GM21723 (cell line): ENCODE measurements around the gene KCNJ4.
"Not testable (repeated sequence)": the region's sequence is repeated elsewhere in the genome, so short reads cannot be mapped to it uniquely, and the experiment has no call there.

Source experiments
- ATAC-seq: cut with Tn5 transposase; IDR thresholded peaks from one replicate; pipeline ENCODE4 v1.9.1; 2021; ENCODE audit warnings: mild to moderate bottlenecking, moderate library complexity; ENCODE audit not compliant: unreplicated experiment

KCNJ4 gene

GRCh38 chr22:38414009-38414395 lies 41.0 kb downstream of the KCNJ4 start:
- no peak for ATAC-seq

DNA sequence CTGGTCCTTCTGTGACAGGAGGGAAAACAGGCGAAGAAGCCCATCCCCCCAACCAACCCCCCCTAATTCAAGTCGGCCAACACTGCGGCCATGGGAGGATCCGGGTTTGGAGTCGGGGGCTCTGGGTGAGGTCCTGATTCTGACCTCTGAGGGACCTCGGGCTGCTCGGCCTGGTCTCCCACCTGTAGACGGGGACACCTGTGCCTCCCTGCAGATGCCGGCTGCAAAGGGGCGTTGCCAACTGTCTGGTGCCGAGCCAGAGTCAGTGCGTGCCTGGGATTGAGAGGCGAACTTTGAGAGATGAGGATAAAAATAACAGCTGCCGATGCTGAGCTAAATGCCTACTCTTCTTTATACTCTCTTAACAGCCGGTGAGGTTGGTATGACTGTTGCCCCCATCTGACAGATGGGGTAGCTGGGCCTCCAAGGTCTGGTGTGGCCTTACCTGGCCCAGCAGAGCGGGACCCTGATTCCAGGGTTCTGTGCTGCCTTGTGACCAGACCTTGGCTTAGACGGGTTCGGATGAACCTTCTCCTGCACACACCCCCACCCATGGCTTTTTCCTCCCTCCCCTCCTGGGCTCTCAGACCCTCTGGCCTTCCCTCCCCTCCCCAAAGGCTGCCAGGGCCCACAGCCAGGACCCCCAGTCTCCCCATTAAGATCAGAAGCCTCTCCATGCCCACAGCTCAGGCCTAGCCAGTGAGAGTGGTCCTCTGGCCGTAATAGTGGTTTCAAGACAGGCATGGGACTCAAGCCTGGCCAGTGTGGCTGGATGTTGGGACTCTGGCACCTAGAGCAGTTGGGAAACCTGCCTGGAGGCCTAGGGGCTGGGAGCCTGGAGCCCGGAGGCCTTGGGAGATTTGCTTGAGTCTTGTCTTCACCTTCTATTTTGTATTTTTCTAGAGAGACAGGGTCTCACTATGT lies 41.7 kb downstream of the KCNJ4 start:
- no peak for ATAC-seq

- ATAC-seq = no peak
These were observed 42.4 kb downstream of the KCNJ4 start for GRCh38 chr22:38412435-38413084.

- no peak for ATAC-seq
These were observed 44.0 kb downstream of the KCNJ4 start for GRCh38 chr22:38411016-38411415.

- ATAC-seq = not testable (repeated sequence)
These were observed 45.1 kb downstream of the KCNJ4 start for GRCh38 chr22:38409916-38410315.

DNA sequence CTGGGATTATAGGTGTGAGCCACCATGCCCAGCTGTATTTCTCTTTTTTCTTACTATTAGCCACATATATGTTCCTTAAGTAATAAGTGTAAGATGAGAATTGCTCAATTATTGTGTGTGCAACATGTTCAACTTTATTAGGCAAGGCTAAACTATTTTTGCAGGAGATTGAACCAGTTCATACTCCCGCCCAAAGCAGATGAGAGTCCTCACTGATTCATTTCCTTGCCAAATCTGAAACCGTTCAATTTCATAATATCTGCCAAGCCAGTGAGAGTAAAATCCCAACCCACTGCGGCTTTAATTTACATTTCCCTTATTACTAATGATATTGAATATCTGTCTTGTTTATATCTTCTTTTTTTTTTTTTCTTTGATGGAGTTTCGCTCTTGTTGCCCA lies 48.4 kb downstream of the KCNJ4 start:
- ATAC-seq = no peak

DNA sequence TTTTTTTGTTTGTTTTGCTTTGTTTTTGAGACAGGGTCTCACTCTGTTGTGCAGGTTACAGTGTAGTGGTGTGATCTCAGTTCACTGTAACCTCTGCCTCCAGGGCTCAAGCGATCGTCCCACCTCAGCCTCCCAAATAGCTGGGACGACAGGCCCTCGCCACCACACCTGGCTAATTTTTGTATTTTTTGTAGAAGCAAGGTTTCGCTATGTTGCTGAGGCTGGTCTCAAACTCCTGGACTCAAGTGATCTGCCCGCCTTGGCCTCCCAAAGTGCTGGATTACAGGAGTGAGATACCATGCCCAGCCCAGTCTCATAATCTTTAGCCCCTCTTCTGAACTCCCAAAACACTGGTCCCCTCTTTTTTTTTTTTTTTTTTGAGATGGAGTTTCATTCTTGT lies 50.6 kb downstream of the KCNJ4 start:
- ATAC-seq = no peak

- no peak for ATAC-seq
These were observed 51.2 kb downstream of the KCNJ4 start for GRCh38 chr22:38403812-38404211.

- ATAC-seq = no peak
These were observed 52.8 kb downstream of the KCNJ4 start for GRCh38 chr22:38402204-38402603.

GRCh38 chr22:38401336-38402084 lies 53.5 kb downstream of the KCNJ4 start:
- ATAC-seq = no peak

- not testable (repeated sequence) for ATAC-seq
These were observed 54.7 kb downstream of the KCNJ4 start for GRCh38 chr22:38400256-38400655.

DNA sequence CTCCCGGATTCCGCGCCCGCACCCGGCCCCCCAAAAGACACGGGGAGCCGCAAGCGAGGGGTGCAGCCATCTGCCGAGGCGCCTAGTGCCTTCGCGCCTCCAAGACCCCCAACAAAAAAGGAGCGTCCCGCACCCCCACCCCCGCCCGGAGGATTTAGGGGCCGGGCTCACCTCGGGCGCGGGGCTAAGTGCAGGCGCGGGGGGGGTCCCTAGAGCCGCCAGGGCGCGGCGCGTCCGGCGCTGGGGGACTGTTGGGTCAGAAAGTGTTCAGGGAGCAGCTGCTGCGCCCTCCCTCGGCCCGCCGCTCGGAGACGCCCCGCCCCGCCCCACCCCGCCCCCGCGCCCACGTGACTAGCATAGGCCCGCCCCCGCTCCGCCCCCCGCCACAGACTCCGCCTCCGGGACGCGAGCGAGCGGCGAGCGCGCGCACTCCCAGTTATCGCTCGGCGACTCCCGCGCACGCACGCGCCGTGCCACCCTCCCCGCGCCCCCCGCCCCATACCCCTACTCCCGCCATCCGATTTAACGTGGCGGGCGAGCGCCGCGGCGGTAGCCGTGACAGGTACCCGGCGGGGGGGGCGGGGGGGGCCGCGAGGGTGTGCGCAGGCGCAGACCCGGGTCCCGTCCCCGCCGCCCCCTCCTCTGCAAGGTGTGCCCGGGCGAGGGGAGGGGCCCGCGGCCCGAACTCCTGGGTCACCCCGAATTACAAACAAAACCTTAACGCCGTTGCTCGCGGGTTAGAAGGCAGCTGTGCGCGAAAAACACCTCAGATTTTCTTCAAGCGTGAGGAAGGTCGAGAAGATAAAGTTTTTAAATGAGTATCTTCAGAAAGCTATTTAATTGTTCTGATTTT lies 56.2 kb downstream of the KCNJ4 start:
- ATAC-seq = peak; percentile 54

DNA sequence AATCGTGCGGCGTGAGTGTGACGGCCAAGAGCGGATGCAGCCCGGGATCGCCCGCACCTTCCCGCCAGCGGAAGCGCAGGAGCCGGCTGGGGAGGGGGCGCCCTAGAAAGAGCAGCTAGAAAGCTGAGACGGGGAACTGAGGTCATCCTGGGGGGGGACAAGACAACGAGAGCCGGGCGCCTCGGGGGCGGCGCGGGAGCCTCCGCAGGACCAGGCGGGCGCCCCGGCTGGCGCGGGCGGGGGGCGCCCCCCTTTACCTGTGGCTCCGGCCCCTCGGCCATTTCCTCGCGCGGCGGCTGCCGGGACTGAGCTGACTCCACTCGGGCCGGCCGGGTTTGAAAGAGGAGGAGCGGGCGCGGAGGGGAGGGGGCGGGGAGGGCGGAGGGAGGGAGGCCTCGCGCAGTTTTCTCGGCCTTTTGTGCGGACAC lies 56.8 kb downstream of the KCNJ4 start:
- ATAC-seq = peak; percentile 41

- no peak for ATAC-seq
These were observed 57.6 kb downstream of the KCNJ4 start for GRCh38 chr22:38397189-38398085.

DNA sequence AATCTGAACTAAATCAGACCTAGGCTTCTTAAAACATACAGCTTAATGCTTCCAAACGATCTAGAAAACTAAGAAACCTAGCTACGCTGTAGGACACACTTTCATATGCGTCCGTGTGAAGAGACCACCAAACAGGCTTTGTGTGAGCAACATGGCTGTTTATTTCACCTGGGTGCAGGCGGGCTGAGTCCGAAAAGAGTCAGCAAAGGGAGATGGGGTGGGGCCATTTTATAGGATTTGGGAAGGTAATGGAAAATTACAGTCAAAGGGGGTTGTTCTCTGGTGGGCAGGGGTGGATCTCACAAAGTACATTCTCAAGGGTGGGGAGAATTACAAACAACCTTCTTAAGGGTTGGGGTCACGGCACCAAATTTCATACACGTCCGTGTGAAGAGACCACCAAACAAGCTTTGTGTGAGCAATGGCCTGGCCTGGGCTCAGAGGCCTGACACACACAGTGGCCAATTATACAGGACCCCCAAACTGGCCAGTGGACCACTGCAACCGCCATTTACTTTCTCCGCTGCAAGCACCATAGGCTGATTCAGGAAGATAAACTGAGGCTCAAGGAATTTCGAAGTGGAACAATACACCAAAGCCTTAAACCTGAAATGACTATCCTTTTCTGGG lies 58.4 kb downstream of the KCNJ4 start:
- not testable (repeated sequence) for ATAC-seq

- not testable (repeated sequence) for ATAC-seq
These were observed 59.1 kb downstream of the KCNJ4 start for GRCh38 chr22:38395944-38396343.

DNA sequence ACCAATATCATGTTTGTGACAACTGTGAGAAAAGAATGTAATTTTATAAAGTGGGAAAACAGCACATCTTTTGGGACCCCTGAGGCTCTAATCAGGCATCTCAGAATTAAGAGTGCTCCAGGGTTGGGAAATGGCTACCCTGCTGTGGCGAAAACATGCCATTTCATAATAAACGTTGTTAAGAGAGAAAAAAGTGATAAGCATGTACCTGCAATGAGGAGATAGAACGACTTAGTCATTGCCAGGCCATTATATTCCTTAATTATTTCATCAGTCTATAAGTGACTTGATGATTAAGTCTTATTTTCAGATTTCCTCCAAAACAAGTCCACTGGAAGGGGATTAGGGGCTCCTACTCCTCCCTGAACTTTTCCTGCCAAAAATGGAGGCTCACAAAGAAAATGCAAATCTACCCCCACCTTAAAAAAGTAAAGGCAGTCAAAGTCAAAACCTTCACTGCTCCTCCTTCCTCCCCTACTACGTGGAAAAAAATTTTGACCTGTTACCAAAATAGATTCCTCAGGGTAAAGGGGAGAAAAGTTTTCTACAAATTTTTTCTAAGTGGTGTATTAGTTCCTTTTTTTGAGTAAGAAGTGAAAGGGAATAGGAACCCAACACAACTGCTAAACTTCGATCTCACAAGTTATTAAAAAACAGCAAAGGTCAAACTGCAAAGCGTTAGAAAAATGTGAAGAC lies 59.9 kb downstream of the KCNJ4 start:
- not testable (repeated sequence) for ATAC-seq

DNA sequence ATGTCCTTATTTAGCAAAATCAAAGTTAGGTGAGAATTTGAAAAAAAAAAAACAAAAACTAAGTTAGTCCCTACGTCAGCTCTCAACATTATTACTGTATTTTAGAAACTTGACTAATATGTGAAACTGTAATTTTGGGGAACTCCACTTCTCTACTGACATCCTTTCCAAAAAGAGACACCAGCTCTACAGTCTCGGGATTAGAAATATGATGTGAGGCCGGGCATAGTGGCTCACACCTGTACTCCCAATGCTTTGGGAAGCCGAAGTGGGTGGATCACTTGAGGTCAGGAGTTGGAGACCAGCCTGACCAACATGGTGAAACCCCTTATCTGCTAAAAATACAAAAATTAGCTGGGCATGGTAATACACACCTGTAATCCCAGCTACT lies 65.6 kb downstream of the KCNJ4 start:
- ATAC-seq = not testable (repeated sequence)
